Stimulated activated CD4-positive, alpha-beta T cell treated with anti-CD3 and anti-CD28 coated beads, Interleukin-12 subunit alpha, Interleukin-12 subunit beta, amount 100 ng/mL, for 4 hours (primary cell): ENCODE data around the gene TDRD10.

ENCODE experiments used
- DNase-seq: peaks from one replicate; pipeline ENCODE4 v3.0.0-alpha.2; 2020

TDRD10 gene, protein sequence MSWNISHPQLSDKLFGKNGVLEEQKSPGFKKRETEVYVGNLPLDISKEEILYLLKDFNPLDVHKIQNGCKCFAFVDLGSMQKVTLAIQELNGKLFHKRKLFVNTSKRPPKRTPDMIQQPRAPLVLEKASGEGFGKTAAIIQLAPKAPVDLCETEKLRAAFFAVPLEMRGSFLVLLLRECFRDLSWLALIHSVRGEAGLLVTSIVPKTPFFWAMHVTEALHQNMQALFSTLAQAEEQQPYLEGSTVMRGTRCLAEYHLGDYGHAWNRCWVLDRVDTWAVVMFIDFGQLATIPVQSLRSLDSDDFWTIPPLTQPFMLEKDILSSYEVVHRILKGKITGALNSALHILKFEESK

DNA sequence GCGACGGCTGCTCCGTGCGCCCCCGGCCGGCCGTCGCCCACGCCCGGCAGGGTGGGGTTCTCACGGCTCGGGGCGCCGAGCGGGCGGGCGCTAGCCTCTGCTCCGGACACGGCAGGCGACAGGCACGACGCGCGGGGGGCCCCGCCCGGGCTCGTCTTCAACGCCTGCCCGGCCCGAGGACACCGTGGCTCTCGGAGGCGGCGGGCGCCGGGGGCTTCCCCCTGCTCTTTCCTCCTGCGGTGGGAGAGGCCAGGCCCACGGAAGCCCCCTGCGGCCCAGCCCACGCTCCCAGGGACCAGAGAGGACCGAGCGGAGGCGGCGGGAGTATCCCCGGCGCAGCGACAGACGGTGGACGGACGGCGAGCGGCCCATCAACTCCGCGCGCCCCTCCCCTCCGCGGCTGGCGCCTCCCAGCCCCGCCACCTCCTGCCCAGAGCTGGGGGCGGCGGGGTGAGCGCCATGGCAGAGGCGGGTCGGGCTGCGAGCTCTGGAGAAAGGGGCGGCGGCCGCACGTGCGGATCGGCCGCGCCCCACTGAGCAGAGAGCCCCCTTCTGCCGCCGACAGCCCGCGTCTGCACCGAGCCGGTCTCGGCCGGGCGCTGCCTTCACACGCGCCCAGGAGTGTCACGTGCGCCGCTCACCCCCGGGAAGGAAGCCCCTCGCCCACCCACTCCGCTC, at the start of gene TDRD10, which contains the start of gene SHE:
Gene TDRD10, plus strand, starts transcription at position 154 of the 678 bp plus-strand sequence. CDS start 4,685 bp downstream, outside the sequence.
Gene SHE, minus strand, starts transcription at position 347 of the 678 bp plus-strand sequence. CDS start 386 bp downstream, outside the sequence.
- DNase-seq: peak; percentile 5

DNA sequence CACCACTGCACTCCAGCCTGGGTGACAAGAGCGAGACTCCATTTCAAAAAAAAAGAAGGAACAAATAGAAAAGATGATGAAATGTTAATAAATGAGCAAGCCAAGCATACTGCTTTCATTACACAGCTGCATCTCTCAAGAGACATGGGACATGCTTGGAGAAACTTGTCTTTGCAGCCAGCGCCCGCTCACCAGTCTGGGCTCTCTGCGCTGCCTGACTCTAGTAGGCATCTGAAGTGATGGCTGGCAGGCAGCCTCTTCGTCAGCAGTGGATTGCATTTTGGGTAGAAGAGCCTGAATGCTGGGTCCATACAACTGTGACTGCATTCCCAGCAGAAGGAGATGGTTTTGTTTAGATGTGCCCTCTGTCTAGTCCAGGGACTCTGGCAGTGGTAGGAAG, 48.9 kb upstream of the TDRD10 start:
- no peak for DNase-seq

DNA sequence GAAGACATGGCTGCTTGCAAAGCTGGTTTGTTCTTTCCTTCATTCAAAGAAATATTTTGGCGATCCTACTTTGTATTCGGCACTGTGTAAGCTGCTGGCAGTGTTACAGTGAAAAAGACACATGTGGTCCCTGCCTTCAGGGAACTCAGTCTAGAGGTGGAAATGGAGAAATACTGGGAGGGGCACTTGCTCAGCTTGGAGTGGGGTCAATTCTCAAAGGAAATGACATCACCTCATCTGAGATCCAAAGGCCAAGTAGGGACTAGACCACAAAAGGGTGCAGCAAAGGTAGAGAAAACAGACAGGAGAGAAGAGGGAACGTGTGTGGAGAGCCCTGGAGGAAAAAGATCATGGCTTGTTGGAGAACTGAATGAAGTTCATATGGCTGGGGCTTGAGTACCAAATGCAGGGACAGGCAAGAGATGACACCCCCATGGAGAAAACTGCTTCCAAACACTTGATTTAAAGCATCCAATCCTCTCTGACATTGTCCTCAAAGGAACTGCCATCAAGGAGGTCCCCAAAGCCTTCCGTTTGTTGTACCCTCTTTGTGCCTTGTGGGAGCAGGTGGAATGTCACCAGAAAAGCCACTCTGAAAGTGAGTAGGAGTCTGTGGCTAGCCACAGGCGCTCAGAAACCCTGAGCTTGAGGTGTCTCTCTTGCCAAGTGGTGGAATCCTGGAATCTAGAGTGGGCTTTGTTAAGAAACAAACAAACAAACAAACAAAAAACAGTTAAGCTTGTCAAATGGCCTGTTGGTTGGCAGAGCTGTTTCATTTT, 48.3 kb upstream of the TDRD10 start:
- DNase-seq: no peak

DNA sequence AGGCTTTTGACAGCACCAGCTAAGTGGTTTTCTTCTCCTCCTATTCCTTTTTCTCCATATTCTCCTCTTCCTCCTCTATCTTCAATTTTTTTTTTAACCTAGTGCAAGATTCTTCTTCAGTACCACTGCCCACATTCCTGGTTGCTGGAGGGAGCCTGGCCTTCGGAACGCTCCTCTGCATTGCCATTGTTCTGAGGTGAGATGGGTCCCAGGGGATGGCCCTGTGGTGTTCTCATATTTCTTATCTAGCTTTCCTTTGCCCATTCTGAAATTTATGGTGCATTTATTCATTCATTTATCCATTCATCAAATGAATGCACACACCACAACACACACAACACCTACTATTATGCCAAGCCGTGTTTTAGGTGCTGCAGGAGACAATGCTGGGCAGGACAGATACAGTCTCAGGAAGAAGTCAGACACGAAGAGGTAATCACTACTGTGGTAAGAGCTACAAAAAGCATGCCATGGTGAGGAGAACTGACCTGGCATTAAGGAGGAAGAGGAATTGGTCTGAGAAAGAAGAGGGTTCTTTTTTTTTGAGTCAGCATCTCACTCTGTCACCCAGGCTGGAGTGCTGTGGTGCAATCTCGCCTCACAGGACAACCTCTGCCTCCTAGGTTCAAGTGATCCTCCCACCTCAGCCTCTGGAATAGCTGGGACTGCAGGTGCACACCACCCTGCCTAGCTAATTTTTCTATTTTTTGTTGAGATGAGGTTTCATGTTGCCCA, 47.5 kb upstream of the TDRD10 start:
- DNase-seq: no peak

DNA sequence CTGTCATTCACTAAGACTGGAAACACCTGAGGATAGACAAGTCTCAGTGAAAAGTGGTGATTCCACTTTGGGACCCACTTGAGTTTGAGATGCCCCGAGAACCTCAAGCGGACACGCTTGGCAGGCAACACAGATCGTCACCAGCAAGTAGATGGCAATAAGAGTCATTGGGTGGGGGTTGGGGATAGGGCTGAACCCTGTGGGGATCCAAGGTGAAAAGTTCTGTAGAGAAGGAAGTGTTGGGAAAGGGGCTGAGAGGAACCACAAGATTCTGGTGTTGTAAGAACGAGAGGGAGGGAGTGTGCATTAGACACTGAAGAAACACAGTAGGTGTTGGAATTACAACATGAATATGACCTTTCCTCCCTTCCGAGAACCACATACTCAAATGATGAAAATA, 45.4 kb upstream of the TDRD10 start:
- no peak for DNase-seq

DNA sequence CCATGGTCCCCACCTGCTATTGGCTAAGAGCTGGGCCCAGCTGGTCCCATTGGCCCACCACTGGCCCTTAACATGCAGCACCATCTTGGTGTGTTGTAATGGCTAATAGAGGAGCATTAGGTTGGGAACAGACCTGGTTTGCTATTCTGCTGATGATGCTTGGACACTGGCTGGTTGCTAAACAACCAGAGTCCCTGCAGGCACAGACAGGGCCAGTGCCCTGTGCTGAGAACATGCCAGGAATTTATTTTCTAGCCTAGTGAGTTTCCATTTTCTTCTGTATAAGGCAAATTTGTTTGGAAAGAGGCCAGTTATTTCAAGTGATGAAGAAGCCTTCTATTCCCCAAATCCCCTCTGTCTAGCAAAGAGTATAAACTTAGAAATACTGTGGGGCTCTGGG, 42.9 kb upstream of the TDRD10 start:
- no peak for DNase-seq

DNA sequence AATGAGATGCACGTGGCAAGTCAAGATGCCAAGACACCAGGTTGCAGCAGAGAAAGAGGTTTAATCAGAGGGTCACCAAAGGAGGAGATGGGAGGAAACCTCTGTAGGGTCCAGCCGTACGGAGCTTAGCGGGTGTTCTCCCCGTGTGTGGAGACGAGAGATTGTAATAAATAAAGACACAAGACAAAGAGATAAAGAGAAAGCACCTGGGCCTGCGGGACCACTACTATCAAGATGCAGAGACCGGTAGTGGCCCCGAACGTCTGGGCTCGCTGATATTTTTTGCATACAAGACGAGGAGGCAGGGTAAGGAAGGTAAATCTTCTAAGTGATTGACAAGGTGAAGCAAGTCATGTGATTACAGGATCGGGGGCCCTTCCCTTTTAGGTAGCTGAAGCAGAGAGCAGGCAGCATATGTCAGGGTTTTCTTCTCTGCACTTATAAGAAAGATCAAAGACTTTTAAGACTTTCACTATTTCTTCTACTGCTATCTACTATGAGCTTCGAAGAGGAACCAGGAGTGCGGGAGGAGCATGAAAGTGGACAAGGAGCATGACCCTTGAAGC, 41.2 kb upstream of the TDRD10 start:
- DNase-seq: no peak

DNA sequence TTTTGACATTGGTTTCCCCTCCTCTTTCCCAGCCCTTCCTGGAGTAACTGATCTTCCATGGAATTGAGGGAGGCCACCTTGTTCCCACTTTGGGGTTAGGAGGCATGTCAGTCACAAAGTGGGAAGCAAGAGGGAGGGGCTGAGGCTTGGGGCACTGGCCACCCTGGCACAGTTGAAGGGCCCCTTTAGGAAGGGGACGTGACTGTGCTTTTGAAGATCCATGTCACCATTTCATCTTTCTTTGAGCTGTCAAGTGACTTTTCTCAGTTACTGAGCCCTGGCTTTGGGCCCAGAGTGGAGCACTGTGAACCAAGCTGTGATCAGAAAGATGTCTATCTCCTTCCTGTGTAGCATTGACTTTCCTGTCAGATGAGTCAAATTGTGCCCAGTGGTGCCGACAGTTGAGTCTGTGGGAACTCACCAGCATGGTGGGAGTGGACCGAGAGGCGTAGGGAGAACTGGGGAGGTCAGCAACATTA, 38.5 kb upstream of the TDRD10 start:
- peak; percentile 47 for DNase-seq

DNA sequence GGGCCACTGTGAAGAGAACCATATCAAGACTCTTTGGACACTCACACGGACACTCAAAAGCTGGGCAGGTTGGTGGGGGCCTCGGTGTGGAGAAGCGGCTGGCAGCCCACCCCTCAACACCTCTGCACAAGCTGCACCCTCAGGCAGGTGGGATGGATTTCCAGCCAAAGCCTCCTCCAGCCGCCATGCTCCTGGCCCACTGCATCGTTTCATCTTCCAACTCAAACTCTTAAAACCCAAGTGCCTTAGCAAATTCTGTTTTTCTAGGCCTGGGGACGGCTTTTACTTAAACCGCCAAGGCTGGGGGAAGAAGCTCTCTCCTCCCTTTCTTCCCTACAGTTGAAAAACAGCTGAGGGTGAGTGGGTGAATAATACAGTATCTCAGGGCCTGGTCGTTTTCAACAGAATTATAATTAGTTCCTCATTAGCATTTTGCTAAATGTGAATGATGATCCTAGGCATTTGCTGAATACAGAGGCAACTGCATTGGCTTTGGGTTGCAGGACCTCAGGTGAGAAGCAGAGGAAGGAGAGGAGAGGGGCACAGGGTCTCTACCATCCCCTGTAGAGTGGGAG, 36.3 kb upstream of the TDRD10 start:
- no peak for DNase-seq

DNA sequence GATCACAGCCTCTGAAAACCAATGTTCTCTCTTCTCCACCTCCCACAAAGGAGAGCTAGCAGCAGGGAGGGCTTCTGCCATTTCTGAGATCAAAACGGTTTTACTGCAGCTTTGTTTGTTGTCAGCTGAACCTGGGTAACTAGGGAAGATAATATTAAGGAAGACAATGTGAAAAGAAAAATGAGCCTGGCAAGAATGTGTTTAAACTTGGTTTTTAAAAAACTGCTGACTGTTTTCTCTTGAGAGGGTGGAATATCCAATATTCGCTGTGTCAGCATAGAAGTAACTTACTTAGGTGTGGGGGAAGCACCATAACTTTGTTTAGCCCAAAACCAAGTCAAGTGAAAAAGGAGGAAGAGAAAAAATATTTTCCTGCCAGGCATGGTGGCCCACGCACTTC, 35.8 kb upstream of the TDRD10 start:
- DNase-seq: no peak

DNA sequence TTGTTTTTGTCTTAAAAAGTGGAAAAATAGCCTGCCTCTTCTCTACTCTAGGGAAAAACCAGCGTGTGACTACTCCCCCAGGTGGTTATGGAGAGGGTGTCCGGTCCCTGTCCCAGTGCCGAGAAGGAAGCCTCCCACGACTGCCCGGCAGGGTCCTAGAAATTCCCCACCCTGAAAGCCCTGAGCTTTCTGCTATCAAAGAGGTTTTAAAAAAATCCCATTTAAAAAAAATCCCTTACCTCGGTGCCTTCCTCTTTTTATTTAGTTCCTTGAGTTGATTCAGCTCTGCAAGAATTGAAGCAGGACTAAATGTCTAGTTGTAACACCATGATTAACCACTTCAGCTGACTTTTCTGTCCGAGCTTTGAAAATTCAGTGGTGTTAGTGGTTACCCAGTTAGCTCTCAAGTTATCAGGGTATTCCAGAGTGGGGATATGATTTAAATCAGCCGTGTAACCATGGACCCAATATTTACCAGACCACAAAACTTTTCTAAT, 35.0 kb upstream of the TDRD10 start:
- no peak for DNase-seq

DNA sequence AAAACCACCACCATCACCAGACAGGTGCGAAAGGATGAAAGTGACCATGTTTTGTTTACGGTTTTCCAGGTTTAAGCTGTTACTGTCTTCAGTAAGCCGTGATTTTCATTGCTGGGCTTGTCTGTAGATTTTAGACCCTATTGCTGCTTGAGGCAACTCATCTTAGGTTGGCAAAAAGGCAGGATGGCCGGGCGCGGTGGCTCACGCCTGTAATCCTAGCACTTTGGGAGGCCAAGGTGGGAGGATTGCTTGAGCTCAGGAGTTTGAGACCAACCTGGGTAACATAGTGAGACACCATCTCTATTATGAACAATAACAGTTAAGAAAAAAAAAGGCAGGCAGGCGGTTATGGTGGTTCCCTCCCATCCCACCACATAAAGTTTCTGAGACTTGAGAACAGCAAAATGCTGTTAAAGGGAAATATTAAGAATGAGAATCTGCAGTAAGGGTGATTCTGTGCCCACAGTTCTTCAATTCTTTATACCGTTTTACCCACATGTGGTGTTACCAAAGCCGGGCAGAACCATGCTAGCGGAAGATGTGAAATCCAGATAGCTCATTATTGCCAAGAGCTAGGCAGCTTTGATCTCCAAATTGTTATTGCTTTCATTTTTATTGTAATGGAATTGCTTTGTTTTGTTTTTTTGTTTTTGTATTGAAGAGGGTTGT, 34.5 kb upstream of the TDRD10 start:
- no peak for DNase-seq

DNA sequence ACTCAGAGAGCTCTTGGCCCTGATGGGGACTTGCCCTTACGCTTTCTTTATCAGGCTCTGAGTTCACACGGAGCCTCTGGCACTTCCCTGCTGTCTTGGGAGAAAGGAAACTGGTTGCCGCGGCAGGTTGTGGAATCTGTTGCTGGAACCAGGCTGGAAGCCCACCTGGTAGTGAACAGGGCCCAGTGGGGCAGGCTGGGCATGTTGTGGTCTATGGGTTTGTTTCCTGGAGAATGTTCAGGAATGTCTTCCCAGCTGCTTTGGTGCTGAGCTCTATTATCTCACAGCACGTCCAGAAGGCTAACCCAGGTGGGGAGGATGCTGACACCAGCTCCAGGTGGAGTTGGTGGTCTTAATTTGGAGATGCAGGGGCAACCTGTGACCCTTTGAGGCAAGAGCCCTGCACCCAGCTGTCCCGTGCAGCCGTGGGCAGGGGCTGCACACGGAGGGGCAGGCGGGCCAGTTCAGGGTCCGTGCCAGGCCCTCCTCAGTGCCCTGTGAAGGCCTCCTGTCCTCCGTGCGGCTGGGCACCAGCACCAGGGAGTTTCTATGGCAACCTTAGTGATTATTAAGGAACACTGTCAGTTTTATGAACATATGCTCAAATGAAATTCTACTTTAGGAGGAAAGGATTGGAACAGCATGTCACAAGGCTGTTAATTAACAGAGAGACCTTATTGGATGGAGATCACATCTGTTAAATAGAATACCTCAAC, 33.3 kb upstream of the TDRD10 start:
- no peak for DNase-seq

DNA sequence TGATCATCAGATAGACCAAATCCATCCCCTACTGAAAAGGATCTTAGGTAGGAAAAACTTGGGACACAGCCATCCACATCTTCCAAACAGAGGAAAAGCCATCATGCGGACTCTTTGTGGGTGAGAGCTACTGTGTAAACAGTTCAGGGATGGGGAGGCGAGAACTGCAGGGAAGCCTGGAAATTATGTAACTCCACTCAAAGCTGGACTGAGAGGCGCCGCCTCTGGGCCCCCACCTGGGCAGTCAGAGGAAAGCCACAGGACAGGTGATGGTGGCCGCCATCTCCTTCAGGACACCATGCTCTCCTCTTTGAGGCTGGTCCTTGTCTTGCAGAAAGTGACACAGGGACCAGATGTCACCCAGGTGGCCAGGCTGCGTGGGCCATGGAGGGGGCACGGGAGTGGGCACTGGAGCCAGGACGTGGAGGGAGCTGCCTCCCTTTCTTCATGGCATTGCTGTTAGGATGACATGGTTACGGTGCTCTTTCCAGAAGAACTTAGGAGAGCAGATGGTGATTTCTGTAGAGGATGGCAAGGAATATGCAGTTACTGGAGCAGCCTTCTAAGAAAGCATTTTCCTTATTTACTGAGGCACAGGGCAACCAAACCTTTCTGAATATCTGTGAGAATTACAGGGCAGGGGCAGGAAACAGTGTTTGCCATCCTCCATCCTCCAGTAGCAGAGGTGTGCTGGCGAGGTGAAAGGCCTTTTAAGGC, 32.0 kb upstream of the TDRD10 start:
- DNase-seq: no peak

DNA sequence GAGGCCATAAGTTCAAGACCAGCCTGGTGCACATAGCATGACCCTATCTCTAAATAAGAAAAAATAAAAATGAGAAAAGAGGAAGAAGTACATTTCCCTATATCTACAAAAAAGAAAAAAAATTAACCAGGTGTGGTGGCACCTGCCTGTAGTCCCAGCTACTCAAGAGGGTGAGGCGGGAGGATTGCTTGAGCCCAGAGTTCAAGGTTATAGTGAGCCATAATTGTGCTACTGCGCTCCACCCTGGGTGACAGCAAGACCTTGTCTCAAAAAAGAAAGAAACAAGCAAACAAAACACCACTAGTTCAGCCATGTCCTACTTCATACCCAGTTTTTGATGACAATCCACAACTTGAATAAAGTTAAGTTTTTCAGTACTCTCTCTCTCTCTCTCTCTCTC, 30.7 kb upstream of the TDRD10 start:
- no peak for DNase-seq

DNA sequence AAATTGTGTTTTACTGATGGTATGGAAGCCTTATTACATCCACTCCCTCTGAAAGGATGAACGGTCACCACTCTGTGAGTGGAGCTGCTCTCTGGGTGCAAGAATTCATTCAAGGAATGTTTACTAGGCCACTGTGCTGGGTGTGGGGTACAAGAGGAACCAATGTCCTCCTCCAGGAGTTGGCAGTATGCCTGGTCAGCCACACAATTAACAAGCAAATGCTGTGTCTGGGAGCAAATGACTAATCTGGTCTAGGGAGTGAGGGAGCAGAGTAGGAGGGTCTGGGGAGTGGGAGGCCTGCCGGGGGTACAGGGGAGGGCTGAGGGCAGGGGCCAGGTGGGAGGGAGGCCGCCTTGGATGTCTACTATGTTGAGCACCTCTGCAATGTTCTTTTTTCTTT, 27.2 kb upstream of the TDRD10 start:
- no peak for DNase-seq

DNA sequence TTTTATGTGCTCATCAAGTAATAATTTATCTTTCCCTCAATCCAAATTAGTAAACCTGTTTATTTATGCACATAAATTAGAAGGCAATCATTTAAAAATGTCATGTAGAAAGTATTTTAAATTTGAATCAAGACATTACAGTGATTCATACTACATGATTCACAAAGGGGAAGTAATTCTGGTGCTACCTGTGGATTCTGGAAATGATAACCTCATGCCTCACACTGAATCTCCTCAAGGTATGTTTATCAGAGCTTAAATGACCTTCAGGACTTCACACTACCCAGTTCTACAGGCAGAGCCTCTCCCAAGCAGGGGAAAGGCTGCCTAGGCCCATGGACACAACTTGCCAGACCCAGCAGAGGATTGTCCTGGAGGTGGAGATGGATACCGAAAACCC, 25.2 kb upstream of the TDRD10 start:
- DNase-seq: no peak

DNA sequence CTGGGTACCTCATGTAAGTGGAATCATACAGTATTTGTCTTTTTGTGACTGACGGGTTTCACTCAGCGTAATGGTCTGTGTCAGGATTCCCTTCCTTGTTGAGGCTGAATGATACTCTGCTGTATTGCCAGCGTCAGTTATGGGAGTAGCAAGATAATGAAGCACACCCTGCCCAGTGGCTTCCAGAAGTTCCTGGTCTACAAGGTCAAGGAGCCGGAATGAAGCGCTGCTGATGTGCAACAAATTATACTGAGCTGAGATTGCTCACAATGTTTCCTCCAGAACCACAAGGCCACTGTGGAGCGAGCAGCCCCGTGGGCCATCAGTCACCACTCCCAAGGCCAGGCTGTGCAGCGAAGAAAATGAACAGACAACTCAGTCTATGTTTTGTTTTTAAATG, 24.0 kb upstream of the TDRD10 start:
- DNase-seq: no peak

DNA sequence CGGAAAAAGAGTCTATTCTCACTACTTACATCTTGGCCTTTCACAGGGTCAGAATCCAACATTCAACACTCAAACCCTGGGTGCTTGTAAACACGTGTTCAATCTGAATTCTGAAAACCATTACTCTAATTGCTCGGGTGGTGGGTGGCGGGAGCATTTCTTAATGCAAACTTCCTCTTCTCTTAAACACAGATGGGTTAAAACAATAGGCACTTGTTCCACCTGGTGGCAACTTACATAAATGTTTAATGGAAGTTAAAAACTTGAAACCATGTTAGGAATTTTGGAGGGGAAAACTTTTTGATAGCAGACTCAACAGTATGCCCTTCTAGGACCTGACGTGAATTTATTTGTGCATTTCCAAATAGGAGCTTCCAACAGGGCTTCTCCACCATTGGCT, 23.4 kb upstream of the TDRD10 start:
- no peak for DNase-seq
